GM19438 (cell line): ENCODE data around the gene CDH4.

Experiments used
- ATAC-seq: cut with Tn5 transposase; IDR thresholded peaks from one replicate; pipeline ENCODE4 v1.9.1; 2021; ENCODE audit warnings: low read depth; ENCODE audit not compliant: unreplicated experiment

CDH4 gene

DNA sequence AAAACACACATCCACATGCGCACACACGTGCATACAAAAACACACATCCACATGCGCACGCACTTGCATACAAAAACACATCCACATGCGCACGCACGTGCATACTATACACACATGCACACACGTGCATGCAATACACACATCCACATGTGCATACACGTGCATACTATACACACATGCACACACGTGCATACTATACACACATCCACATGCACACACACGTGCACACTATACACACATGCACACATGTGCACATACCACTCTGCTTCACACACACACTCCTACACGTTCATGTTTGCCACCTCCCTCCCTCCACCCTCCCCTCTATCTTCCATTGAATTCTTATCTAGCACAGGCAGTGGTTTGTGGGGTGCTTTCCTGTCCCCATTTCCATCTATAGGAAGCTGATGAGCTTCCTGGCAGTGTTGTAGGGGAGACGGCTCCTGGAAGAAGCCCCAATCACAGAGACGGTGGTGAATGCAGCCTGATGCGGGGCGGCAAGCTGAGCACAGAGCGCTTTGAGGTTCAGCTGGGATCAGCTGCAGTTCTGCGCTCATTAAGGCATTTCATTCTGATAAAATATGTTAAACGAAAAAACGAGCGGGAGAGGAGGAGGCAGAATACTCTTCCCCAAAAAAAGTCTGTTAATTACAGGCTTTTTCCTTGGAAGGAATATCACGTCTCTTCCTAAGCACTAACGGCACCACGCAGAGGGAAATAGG lies 525.9 kb downstream of the CDH4 start:
- ATAC-seq: no peak

DNA sequence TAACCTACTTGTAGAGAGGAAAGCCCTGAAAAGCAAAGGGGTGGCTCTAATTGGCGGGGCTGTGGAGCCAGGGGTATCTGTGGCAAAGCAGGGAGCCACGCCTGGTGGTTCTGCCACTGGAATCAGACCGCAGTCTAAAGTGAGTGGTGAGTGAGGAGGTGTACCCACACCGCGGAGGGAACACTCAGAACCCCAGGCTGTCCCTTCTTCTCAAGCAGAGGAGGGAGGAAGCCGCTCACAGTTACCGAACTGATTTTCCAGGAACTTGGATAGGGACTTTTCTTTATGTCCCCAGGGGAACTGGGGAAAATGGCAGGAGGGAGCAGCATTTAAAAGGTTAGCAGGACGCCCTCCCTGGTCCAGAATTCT lies 526.4 kb downstream of the CDH4 start:
- no peak for ATAC-seq

DNA sequence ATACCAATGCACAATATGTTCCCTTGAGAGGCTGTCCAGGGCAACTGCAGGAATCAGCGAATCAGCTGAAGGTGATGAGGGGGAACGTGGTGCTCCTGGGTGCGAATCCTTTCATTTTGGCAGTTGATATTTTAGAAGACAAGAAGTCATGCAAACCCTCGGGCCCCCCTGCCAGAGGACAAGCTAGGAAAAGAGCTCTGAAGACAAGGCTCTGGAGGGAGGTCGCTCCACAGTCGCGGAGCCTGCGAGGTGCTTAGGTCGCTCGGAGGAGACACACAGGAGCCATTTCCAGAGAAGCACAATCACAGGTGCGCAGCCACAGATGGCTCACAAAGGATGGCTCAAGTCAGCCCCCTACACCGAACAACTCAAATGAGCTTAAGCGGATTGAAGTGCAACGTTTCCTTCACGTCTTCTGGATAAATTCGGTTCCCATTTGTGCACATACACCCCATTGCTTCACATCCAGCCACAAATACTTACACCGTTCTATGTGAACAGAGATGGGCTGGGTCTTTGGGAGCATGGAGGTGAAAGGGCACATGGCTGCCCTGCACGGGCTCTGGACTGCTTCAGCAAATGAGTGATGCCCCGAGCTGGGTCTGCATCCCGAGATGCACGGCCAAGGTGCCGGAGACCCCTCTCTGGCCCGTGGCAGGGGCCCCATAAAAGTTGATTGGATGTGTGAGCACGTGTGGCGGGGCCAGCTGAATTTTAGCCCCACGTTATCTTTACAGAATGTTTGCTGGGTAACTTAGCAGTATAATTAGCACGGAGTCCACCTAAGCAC lies 527.3 kb downstream of the CDH4 start:
- ATAC-seq: no peak

DNA sequence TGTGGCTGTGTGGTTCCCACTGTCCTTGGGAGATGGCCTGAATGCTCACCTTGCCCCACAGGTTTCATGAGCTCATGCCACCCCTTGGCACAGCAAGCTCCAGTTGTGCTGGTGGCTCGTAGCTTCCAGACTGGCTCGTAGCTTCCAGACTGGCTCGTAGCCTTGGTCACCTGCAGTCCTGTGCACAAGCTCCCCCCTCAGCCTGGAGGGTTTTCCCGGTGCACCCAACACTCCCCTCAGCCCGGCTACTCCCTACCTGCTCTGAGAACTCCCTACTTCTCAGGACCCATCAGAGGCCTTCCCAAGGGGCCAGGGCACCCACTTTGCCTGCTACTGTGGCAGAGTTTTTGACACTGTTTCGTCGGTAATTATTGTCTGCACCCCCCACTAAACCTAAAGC lies 528.0 kb downstream of the CDH4 start:
- no peak for ATAC-seq

DNA sequence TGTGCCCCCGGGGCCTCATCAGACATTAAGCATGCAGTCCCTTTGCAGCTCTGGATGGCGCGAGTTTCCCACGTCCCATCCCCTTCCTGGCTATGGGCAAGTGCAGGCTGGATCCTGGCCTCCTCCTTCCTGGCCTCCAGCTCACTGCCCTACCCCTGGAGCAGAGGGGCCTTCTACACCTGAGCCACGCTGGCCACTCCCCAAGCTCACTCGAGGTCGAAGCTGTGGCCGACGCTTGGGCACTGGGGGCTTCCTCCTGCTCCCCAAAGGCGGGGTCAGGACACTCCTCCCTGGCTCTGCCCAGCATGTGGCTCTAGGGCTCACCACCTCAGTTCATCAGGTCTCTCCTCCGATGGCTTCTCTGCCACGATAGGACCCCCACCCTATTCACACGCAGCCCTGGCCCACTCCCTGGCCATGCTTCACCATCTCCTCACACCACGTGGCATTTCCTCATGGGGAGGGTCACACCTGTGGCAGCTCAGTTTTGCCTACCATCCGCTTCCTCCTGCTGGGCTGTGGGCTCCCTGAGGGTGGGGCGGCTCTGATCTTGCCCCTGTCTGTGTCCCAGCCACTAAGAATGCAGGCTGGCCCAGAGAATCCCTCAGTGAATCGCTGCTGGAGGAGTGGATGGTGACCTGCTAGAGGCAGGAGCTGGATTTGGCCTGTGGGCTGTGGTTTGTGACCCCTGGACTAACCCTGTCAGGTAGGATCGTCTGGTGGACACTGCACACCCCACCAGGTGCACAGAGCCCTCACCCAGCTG lies 532.9 kb downstream of the CDH4 start:
- ATAC-seq: no peak

DNA sequence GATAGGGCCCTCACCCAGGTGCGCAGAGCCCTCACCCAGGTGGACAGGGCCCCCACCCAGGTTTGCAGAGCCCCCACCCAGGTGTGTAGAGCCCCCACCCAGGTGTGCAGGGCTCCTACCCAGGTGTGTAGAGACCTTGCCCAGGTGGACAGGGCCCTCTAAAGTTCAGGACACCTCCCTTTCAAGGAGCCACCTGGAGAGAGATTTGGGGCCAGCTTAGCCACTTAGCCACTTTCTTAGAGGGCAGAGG lies 533.4 kb downstream of the CDH4 start:
- no peak for ATAC-seq

DNA sequence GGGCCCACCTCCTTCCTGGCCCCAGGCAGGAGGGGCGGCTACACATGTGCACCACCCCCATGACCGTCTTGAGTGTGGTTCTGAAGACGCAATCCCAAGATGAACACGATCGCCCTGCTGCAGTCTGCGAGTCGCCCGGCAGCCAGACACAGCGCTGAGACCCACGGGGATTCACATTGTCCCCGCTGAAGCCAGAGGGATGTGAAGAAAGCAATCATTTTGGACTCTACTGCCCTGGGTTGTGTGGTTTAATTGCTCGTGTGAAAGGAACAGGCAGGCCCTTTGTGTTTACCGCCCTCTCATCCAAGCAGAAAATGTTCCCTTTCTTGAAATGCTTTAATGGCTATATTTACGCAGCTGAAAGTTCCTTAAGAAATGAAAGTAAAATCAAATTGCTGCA lies 534.2 kb downstream of the CDH4 start:
- ATAC-seq: no peak

DNA sequence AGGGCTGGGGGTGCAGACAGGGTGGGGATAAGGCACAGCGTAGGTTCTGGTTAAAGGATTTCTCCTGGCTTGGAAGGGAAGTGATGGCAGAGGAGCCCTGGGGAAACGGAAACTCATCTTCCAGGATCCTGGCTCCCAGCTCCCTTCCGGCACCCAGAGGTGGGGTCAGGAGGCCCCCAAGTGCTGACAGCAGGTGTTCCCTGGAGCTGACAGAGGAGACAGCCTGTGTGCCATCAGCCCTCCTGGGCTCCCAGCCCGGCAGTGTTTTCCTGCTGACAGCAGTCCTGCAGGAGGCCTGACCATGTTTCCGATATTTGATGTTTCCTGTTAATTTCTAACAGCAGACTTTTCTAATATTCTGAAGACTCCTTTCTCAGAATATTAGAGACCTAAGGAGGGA lies 536.3 kb downstream of the CDH4 start:
- ATAC-seq: no peak

DNA sequence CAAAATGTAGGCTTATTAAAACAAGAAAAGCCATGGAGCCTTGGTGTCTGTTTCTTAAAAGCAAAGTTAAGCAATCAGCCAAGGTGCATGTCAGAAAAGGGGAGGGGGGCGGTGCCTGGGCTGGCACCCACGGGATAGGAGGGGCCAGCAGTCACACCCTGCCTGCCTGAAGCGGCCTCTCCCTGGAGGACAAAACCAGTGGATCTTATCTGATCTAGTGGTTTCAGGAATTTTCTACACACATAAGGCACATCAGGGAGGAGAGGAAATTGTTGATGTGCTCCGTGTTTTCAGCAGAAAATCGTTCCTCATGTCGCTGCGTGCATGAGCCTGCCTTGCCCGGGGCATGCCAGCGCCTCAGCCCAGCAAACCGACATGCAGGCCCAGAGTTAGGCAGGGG lies 537.3 kb downstream of the CDH4 start:
- no peak for ATAC-seq

DNA sequence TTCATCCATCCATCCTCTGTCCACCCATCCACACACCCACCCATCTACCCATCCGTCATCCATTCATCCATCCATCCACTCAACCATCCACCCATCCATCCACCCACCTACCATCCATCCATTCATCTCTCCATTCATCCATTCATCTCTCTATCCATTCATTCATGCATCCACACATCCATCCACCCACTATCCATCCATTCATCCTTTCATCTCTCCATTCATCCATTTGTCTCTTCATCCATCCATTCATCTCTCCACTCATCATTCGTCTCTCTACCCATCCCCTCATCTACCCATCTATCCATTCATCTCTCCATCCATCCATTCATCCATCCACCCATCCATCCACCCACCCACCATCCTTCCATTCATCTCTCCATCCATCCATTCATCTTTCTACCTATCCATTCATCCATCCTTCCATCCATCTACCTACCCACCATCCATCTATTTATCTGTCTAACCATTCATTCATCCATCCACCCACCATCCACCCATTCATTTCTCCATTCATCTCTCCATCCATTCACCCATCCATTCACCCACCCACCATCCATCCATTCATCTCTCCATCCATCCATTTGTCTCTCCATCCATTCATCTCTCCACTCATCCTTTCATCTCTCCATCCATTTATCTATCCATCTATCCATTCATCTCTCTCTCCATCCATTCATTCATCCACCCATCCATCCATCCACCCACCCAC lies 538.2 kb downstream of the CDH4 start:
- no peak for ATAC-seq

DNA sequence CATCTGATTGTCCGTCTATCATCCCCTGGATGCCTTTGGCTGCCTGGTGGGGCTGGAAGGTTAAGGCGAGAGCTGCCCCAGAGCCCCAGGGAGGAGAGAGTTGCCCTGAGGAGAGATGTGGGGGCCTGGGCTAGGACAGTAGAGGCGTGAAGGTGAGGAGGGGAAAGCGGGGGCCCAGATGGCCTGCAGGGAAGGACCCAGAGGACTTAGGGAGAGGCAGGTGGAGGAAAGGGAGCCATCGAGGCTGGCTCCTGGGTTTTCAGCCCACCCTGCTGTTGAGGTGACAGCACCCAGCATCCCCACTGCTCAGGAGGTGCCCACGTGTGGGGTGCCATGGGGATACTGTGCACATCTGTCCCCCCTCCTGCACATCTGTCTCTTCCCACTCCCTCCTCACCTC lies 539.9 kb downstream of the CDH4 start:
- no peak for ATAC-seq

DNA sequence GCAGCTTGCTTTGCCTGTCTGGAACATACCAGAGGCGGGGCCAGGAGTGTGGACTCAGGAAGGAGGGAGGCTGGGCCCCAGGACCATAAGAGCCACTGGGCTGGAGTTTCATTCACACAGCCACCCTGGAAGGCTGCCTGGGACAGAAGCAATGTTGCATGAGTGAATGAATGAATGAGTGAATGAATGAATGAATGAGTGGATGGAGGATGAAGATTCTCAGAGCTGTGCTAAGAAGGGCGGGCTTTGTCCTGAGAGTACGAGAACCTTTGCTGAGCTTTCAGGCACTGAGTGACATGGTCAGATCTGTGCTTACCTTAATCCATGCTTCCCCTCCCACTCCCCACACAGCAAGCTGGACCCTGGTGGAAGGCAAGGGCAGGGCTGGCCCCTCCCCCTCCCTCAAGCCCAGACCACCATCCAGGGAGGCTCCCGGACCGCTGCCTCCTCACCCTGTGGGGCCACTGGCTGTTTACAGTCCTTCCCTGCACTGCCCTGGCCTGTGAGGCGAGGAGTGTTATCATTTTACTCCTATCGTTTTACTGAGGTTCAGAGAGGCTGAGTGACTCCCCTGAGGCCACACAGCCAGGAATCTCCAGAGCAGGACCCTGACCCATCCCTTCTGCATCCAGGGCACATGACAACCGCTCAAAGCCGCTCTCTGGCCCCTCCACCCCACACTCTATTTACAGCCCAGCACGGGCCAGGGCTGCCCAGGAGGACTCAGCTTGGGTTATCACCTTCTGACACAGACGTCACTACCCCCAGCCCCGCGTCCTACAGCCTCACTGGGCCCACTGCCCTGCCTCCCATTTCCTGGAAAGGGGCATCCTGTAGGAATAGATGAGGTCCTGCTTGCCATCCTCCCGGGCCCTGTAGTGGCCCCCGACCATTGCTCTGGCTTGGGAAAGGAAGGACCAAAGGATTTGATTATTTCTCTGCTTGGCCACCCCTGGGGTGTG lies 543.9 kb downstream of the CDH4 start:
- no peak for ATAC-seq

DNA sequence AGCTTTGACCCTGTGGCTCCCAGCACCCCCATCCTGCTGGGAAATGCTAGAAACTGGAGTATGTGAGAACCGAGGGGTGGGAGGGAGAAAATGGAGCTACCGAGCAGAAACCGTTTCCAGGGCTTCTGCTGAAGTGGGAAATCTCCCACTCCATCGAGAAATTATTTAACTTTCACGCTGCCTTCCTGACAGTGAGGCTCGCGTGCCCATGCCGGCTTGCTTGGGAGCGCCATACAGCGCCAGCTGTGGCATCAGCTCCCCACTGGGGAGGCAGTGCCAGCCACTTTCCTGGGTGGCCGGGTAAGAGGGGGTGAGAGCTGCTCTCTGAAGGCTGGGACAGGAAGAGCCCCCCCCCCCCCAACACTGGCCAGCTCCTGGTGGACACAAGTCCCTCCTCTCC lies 544.7 kb downstream of the CDH4 start:
- no peak for ATAC-seq

DNA sequence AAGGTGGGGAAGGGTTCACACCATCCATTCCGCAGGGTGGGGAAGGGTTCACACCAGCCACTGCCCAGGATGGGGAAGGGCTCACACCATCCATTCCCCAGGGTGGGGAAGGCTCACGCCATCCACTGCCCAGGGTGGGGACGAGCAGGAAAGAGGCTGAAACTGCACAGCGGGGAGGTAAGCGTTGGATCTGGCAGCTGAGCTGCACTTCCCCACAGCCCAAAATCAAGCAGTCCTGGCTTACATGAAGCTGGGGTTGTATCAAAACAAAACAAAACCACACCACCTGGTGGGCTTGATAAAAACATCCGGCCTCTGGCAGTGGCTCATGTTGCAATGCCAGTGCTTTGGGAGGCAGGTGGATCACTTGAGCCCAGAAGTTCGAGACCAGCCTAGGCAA lies 545.1 kb downstream of the CDH4 start:
- no peak for ATAC-seq

DNA sequence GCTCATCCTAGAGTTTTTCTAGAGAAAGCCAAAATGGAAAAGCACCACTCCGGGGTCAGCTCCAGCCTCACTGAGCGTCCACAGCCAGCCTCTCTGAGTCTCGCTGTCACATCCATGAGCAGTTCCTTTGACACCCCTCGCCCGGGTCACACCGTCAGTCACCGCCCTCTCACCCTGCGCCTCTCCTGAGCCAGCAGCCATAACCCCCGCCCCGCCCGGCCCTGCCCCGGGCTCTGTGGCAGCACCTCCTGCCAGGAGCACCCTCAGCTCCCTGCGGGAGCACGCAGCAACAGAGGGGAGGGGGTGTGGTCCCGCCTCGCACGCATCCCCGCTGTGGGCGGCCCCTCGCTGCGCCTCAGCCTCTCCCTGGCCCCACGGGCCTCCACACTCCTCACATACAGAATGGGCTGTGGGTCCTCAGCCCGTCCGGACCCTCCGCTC lies 545.9 kb downstream of the CDH4 start:
- no peak for ATAC-seq

DNA sequence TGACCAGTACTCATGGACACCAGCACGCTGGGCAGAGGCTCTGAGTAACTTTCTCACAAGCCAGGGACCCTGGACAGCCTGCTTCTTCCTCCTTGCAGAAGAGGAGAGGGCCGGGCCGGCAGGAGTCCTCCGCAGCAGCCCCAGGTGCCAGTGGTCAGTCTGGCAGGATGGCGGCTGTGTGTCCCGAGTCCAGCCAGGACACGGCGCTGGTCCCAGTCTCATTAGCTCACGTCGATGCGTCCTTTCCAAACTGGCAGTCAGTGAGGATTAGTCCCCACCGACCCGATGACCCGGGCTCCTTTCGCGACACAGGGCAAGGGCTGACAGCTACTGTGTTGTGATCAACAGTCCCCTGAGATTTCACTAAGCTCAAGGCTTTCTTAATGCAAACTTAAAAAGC lies 546.6 kb downstream of the CDH4 start:
- no peak for ATAC-seq

DNA sequence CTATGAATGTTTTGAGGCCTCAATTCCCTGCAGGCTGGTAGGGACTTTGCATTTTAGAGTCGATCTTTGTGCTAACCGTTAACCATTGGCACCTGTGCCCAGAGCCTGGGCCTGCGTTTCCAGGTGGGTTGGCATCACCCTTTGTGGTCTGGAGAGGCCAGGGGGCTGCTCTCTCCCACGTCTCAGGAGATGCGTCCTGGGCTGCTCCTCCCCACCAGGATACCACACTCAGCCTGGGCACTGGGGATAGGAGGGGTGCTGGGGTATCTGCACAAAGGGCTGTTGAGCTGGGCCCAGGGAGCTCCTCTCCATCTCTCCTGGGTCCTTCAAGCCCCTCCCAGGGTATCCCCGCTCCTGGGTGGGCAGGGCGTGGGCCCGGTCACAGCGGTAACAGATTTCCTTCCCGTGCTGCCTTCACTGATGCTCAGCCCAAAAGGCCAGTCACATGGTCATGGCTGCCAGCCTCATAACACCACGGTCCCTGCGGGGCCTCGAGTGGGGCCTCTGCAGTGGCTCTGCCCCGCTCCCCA lies 547.4 kb downstream of the CDH4 start:
- ATAC-seq: no peak

DNA sequence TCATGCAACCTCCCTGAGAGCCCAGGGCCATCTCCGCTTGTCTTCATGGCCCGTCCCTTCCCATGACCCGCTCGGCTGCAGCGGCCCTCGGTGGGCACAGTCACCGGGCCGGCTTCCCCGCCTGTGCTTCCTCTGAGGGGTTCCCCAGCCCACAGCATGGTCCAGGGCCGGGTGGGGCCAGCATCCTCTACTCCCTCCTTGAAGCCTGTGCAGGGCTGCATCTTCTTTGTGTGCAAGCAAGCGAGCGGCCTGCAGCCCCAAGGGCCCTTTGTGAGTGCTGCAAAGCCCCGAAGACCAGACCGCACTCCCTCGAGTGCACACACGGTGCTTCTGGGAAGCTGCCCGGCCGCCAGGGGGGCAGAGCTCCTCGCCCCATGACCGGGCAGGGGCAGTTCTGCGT lies 547.9 kb downstream of the CDH4 start:
- ATAC-seq: no peak

DNA sequence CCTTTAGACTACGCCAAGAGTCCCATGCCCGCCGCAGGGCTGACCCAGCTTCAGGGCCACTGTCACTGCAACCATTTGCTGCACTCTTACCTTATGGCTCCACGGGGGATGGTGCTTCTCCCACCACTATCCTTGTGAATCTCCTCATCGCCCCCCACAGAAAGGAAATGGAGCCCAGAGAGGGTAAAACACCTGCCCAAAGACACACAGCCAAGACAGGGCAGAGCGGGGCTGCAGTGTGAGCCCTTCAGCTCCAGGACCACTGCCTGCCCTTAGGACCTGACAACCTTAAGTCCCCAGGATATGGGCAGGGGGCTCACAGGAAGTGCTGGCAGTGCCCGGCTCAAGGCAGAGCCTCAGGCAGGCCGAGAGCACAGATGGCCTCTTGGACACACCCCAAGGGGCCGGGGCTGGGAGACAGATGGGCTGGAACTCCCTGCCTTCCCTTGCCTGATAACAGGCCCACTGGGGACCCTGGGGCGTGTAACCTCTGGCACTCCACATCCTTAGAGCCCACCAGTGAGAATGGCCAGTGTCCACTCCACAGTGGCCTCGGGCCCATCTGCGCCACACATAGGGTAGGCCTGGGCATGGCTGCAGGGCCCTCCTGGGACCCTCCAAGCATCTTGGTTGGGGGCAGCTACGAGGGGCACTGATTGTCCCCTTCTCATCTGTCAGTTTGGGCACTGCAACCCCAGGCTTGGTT lies 548.5 kb downstream of the CDH4 start:
- ATAC-seq: no peak
